DOHH2 (cell line): ENCODE measurements around the gene SEPTIN5.

Experiments used
- H3F3A ChIP-seq: fragments of 200-600 bp; sonication (generic), shearing (Covaris generic); 2 replicates; pipeline ENCODE4 v1.6.0; 2016; ENCODE audit warnings: antibody characterized with exemption, mild to moderate bottlenecking; ENCODE audit not compliant: control insufficient read depth, insufficient read depth
- H3K27ac ChIP-seq: fragments of 200-600 bp; sonication (generic); 2 replicates; pipeline ENCODE4 v1.5.1; 2014; ENCODE audit warnings: low read depth, mild to moderate bottlenecking, low read length, moderate library complexity
- H3K27me3 ChIP-seq: fragments of 200-600 bp; sonication (generic); 2 replicates; pipeline ENCODE4 v1.6.1; 2014; ENCODE audit warnings: mild to moderate bottlenecking, low read length, mixed read lengths; ENCODE audit not compliant: control insufficient read depth
- H3K36me3 ChIP-seq: fragments of 200-600 bp; sonication (generic); 2 replicates; pipeline ENCODE4 v1.6.1; 2014; ENCODE audit warnings: mild to moderate bottlenecking, low read length, moderate library complexity, mixed read lengths; ENCODE audit not compliant: control insufficient read depth
- H3K4me1 ChIP-seq: fragments of 200-600 bp; sonication (generic); 2 replicates; pipeline ENCODE4 v1.6.1; 2014; ENCODE audit warnings: mild to moderate bottlenecking, low read length, mixed read lengths; ENCODE audit not compliant: control insufficient read depth
- H3K4me2 ChIP-seq: fragments of 200-600 bp; sonication (generic); 2 replicates; pipeline ENCODE4 v1.6.0; 2014; ENCODE audit warnings: mild to moderate bottlenecking, low read length, moderate library complexity
- H3K4me3 ChIP-seq: fragments of 200-600 bp; sonication (generic); 2 replicates; pipeline ENCODE4 v1.5.1; 2014; ENCODE audit warnings: mild to moderate bottlenecking, low read length, mixed read lengths
- H3K79me2 ChIP-seq: fragments of 200-600 bp; sonication (generic); 2 replicates; pipeline ENCODE4 v1.6.1; 2014; ENCODE audit warnings: mild to moderate bottlenecking, low read length, mixed read lengths; ENCODE audit not compliant: control insufficient read depth
- H3K9me2 ChIP-seq: fragments of 200-600 bp; sonication (generic); replicated peaks from 2 replicates; pipeline ENCODE4 v1.6.1; 2014; ENCODE audit warnings: mild to moderate bottlenecking, low read length, mixed read lengths; ENCODE audit not compliant: control insufficient read depth
- H3K9me3 ChIP-seq: fragments of 200-600 bp; sonication (generic); 2 replicates; pipeline ENCODE4 v1.6.1; 2014; ENCODE audit warnings: antibody characterized with exemption, low read length, mixed read lengths; ENCODE audit not compliant: control insufficient read depth, insufficient read depth
- H4K20me1 ChIP-seq: fragments of 200-600 bp; sonication (generic); 2 replicates; pipeline ENCODE4 v1.6.0; 2014; ENCODE audit warnings: low read depth, mild to moderate bottlenecking, antibody characterized with exemption, low read length, moderate library complexity; ENCODE audit not compliant: control insufficient read depth, insufficient read depth
- EZH2phosphoT487 ChIP-seq: fragments of 200-600 bp; sonication (generic); IDR thresholded peaks from 2 replicates; pipeline ENCODE4 v1.6.1; 2017; ENCODE audit warnings: borderline replicate concordance, mild to moderate bottlenecking, antibody characterized with exemption, low read length, moderate library complexity, mixed read lengths
- TF ChIP-seq, protein P1 (sequence below): fragments of 200-600 bp; sonication (generic); IDR thresholded peaks from one replicate; pipeline ENCODE4 v1.5.1; 2014; ENCODE audit warnings: antibody characterized with exemption, mild to moderate bottlenecking, low read depth, low read length; ENCODE audit not compliant: poor library complexity, severe bottlenecking

SEPTIN5 gene

DNA sequence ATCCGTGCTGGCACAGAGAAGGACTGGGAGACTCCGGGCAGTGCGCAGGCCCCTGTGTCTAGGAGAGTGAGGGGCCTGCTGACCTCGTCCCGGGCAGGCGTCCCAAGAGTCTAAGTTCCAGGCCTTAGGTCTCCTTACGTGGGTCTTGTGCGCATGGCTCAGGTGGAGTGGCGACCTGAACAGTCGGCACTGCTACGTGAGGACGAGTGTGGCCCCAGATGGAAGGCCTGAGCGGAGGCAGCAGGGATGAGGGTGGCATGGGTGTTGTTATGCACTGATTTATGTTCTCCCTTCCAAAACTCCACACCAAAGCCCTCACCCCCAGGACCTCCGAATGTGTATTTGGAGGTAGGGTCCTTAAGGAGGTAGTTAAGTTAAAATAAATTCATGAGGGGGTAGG is 20.7 kb upstream of the SEPTIN5 start:
- H3F3A ChIP-seq = no peaks in the 10 kb centered on the region
- no peaks in the 10 kb centered on the region for H3K4me1 ChIP-seq
- H3K36me3 ChIP-seq = no peaks in the 10 kb centered on the region
- H3K27me3 ChIP-seq = no peaks in the 10 kb centered on the region
- H4K20me1 ChIP-seq = no peaks in the 10 kb centered on the region
- H3K4me3 ChIP-seq = no peak overlapping the region
- H3K9me3 ChIP-seq = no peaks in the 10 kb centered on the region
- no peak overlapping the region for H3K4me2 ChIP-seq
- H3K9me2 ChIP-seq = no peaks in the 10 kb centered on the region
- no peak overlapping the region for H3K27ac ChIP-seq
- H3K79me2 ChIP-seq = no peaks in the 10 kb centered on the region
- TF ChIP-seq, protein P1, sequence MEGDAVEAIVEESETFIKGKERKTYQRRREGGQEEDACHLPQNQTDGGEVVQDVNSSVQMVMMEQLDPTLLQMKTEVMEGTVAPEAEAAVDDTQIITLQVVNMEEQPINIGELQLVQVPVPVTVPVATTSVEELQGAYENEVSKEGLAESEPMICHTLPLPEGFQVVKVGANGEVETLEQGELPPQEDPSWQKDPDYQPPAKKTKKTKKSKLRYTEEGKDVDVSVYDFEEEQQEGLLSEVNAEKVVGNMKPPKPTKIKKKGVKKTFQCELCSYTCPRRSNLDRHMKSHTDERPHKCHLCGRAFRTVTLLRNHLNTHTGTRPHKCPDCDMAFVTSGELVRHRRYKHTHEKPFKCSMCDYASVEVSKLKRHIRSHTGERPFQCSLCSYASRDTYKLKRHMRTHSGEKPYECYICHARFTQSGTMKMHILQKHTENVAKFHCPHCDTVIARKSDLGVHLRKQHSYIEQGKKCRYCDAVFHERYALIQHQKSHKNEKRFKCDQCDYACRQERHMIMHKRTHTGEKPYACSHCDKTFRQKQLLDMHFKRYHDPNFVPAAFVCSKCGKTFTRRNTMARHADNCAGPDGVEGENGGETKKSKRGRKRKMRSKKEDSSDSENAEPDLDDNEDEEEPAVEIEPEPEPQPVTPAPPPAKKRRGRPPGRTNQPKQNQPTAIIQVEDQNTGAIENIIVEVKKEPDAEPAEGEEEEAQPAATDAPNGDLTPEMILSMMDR = no peak
- TF ChIP-seq EZH2phosphoT487 = no peak

DNA sequence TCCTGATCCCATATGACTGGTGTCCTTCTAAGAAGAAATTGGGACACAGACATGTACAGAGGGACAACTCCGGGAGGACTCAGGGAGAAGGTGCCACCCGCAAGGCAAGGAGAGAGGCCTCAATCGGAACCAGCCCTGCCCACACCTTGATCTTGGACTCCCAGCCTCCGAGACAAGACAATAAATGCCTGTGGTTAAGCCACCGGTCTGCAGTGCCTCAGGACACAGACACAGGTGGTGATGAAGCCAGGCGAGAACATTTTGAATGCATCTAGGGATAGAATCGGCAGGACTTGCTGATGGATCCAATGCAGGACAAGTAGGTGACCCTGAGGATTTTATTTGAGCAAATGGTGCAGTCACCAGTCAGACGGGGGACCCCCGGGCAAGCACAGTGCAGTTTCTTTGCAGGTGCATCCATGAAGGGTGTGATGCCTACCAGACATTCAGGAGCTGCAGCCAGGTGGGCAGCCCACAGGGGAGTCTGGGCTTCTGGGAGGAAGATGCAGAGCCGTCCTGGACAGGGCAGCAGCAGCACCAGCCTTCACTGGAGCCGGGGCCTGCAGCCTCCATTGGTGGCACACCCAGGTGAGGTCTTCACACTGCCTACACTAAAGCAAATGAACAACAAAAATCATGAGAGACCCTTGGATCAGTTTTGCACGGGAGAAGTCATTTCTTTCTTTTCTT is 20.2 kb upstream of the SEPTIN5 start:
- H3K4me2 ChIP-seq = no peak overlapping the region
- no peaks in the 10 kb centered on the region for H3F3A ChIP-seq
- H3K79me2 ChIP-seq = no peaks in the 10 kb centered on the region
- no peak overlapping the region for H3K4me3 ChIP-seq
- no peaks in the 10 kb centered on the region for H3K9me2 ChIP-seq
- no peak overlapping the region for H3K27ac ChIP-seq
- no peaks in the 10 kb centered on the region for H4K20me1 ChIP-seq
- H3K4me1 ChIP-seq = no peaks in the 10 kb centered on the region
- no peaks in the 10 kb centered on the region for H3K9me3 ChIP-seq
- H3K27me3 ChIP-seq = no peaks in the 10 kb centered on the region
- no peaks in the 10 kb centered on the region for H3K36me3 ChIP-seq
- TF ChIP-seq, protein P1 = no peak
- TF ChIP-seq EZH2phosphoT487 = no peak

DNA sequence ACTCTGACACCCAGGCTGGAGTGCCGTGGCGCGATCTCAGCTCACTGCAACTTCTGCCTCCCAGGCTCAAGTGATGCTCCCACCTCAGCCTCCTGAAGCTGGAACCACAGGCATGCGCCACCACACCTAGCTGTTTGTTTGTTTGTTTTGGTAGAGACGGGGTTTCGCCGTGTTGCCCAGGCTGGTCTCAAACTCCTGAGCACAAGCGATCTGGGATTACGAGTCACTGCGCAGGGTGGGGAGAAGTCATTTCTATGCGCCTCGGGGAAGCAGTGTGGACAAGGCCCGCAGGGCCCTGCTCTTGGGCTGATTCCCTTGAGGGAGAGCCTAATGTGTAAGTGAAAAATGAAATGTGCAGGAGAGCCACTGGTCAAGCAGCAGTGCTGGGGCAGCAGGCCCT is 19.6 kb upstream of the SEPTIN5 start:
- H3K9me3 ChIP-seq = no peaks in the 10 kb centered on the region
- no peaks in the 10 kb centered on the region for H4K20me1 ChIP-seq
- no peak overlapping the region for H3K27ac ChIP-seq
- H3K36me3 ChIP-seq = no peaks in the 10 kb centered on the region
- no peaks in the 10 kb centered on the region for H3K4me1 ChIP-seq
- H3F3A ChIP-seq = no peaks in the 10 kb centered on the region
- TF ChIP-seq, protein P1 = no peak
- TF ChIP-seq EZH2phosphoT487 = no peak
- no peaks in the 10 kb centered on the region for H3K27me3 ChIP-seq
- no peaks in the 10 kb centered on the region for H3K79me2 ChIP-seq
- H3K9me2 ChIP-seq = no peaks in the 10 kb centered on the region
- H3K4me3 ChIP-seq = no peak overlapping the region
- H3K4me2 ChIP-seq = no peak overlapping the region
